ENCODE results near the gene NFIX.
A peak's percentile ranks its signal among the peaks of the same experiment; 100 is the strongest.

Gene NFIX

DNA sequence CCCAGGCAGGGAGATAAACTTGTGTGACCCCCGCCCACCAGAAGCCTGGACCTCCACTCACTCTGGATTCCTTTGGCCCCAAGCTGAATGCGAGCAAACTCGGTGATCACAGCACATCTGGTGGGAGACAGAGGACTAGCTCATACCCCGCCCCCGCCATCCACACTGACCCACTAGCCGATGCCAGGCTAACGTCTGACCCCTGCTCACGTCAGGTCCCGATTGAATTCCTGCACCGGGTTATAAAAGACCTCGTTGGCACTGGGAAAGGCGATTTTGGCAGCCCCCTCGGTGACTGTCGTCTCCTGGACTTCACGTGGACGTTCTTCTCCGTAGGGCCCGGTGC lies 120.6 kb downstream of the NFIX start:
- no peak for DNase-seq

DNA sequence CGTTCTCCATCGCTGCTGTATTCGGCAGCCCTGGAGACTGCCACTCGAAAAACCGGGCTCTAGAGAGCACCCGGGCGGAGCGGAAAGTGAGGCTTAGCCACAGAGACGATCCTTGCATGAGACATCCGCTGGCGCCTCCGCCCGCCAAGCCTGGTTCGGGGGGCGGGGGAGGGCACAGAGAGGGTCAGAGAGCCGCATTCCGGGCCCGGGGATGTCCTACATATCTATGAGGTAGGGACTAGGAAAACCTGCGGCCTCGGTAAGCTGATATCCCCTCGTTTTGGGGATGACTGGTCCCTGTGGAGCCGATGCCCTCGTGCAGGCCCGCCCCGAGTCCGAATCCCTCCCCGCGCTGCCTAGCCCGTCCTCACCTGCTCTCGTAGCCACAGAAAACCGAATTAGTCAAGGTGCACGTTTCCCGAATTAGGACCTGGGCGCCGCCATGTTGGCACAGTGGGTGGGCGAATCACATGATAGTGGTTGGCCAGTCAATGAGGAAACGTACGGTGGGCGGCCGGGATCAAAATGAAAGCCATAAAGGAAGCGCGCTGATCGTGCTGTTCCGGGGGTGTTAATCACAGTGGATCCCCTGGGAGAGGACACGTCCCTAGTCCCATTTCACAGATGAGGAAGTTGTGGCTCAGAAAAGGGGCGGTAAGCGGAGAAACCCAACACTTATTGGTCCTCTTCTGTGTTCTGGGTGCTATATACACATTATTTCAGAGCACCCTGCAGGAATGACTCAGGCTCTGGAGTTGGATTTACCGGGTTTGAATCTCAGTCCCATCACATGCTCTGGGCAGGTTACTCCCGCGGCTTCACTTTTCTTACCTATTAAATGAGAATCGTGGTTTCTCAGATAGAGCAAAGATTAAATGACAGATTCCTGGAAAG lies 121.3 kb downstream of the NFIX start, which contains the start of gene TRMT1:
Gene TRMT1, minus strand, starts transcription at position 459 of the 894 bp plus-strand sequence. Its CDS starts 341 bp downstream, at position 118.
- peak; percentile 92 for DNase-seq

DNA sequence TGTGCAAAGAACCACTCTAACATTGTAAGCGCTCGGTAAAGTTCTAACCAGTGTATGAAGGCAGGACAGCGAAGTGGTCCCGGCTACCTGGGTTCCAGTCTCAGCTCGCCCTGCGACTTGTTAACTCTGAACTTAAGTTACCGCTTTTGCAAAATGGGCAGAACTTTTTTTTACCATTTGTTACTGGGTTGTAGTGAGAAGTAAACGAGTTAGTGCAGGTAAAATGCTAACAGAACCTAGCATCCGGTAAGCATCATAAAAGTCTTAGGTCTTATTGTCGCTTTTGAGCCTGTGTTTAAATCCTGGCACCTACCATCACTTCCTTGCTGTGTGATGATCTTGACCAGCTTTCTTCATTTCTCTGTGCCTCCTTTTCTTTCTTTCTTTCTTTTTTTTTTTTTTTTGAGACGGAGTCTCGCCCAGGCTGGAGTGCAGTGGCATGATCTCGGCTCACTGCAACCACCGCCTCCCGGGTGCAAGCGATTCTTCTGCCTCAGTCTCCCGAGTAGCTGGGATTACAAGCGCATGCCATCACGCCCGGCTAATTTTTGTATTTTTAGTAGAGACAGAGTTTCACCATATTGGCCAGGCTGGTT lies 122.0 kb downstream of the NFIX start:
- DNase-seq = no peak

DNA sequence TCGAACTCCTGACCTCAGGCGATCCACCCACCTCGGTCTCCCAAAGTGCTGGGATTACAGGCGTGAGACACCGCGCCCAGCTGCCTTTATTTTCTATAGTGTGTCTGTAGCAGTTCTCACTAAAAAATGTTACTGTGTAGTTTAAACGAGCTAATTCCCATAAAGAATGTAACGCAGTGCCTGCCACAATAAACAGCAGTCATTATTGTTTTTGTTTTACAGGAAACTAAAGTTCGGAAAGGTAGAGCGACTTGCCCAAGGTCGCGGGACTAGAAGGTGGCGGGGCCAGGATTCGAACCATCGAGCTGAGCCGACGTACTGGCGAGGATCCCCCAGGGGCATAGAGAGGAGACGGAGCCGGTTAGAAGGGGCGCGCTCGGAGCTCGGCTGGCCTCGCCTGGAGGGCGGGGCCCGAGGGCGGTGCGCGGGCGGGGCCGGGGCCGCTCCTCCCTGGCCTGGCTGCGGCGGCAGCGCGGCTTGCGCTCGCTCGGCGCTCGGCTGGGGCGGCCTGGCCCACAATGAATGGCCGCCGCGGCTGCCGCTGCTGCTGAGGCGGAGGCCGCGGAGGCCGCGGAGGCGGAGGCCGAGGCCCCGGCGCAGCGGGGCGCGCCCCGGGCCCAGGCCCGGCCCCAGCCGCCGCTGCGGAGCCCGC lies 122.6 kb downstream of the NFIX start, which contains the start of gene NACC1:
Gene NACC1, plus strand, starts transcription at position 493 of the 652 bp plus-strand sequence. CDS start 16,944 bp downstream, outside the sequence.
- peak; percentile 94 for DNase-seq

DNA sequence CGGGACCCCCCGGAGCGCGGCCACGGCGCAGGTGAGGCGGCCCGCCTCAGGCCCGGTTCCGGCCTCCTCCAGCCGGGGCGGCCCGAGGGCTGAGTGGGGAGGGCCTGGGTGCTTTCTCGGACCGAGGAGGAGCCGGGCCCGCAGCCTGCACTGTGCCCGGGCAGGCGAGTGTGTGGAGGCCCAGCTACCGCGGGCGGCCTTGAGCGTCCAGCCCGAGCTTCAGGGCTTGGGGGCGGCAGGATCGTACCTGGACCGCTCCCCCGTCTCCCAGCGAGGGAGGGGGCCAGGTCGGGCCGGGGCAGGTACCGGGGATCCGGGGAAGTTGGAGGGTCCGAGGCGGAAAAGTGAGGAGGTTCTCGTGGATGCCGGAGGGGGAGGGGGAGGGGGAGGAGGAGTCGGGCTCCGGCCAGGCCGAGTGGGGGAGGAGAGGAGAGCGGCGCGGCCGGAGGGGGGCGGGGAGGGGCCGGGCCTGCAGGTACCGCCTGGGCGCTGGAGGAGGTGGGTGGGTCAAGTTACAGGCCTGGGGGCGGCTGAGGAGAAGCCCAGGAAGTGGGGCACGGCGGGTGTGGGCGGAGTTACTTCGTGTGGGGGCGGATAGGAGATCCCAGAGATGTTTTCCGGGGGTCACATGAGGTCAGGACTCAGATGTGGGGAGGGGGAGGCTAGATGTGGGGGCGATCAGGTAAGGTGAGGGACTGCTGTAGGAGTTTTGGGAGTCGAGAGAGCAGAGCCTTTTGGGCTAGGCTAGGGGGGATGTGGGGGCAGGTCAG lies 123.3 kb downstream of the NFIX start:
- DNase-seq = no peak

DNA sequence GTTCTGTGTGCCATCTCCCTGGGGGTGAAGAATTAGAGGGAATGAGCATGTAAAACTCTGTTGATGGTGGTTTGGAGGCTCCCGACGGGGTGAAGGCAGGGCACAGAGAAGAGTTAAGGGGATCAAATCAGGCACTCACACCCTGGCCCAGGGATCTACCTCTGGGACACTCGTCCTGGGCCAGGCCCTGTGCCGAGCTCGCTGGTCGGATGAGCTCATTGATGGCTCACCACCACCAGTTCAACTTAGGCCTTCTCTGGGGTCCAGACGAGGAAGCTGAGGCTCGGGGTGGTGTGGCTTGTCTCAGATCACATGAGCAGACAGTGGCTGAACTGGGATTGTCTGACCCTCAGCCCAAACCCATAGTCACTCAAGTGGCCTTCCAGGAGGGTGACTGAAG lies 124.4 kb downstream of the NFIX start:
- DNase-seq = no peak

DNA sequence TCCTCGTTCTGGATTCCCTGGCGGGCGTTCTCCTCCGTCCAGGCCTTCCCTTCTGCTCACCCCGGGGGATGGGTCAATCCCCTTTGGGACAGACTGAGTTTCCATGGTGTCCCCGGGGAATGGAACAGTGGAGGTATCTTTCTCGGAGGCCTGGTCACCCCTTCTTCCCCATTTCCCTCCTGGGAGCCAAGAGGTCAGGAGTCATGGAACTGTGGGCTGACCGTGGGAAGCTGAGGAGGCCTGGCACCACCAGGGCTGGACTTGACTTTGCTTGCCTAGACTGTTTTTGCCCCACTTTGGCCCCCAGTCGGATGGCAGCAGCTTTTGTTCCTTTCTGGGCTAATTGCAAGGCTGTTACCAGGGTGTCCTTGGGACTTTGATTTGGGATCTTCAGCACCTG lies 124.8 kb downstream of the NFIX start:
- DNase-seq = no peak

DNA sequence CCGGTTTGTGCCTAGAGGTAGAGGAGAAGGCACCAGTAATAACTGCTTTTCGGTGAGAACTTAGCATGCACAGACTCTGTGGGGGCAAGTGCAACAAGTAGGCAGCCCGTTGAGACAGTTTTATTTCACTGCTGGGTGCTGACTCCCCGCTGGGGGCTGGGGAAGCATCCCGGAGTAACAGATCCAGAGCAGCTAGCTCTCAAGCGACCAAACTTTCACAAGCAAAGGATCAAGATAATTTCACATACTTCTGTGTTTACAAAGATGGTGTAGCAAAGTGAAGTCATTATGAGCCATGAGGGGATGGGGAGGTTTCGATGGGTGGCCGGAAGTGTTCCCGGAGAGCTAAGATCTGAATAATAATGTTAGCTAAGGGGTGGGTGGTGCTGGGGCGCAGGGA lies 125.5 kb downstream of the NFIX start:
- DNase-seq = peak; percentile 73

DNA sequence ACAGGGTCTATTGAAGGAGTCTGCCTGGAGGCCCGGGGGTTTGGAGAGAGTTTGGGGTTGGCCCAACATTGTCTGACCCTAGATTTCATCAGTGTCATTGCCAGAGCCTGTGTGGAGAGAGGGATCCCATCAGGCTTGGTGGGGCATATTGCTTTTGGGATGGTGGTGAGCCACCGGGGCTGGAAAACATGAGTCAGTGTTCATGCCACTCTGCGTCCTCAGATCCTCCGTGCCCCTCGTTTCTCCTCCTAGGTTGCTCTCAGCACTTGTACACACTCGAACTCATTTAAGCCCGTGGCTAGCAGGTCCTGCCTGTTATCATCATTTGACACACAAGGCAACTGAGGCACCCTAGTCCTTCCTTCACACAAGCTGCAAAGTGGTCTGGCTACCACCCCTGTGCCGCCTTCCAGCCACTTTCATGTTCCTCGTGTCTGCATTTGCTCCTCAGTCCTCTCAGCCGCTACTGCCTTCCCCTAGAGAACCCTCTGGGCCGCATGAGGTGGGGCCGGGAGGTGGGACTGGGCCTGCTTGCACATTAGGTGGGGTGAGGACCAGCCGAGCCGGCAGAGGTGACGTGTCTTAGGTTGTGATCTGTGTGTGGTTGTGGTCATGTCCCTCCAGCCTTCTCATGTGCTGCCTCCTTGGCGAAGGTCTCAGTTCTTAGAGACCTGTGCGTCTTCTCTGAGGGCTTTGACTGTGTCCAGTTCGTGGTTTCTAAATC lies 126.4 kb downstream of the NFIX start:
- no peak for DNase-seq

DNA sequence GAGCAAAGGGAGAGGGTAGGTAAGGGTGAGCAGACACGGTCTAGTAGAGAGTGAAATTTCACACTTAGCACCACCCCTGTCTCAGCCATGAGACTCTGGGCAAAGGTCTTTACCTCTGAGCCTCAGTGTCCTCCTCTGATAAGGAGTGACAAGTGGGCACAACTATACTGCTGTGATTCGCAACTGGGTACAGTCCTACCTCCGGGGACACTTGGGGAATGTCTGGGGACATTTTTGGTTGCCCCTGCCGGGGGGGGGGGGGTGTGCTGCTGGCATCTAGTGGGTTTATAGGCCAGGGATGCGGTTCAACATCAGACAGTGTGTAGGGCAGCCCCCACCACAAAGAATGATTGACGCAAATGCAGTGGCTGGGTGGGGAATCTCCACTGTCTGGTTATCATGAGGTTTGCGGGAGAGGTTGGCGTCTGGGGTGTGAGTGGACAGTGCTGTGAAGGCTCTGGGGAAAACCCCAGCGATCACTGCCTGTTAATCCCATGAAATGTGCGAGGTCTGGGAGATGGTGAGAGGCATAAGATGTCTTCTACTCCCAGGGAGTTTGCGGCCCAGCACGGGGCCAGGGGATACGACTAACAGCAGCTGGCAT lies 127.1 kb downstream of the NFIX start:
- DNase-seq = no peak

DNA sequence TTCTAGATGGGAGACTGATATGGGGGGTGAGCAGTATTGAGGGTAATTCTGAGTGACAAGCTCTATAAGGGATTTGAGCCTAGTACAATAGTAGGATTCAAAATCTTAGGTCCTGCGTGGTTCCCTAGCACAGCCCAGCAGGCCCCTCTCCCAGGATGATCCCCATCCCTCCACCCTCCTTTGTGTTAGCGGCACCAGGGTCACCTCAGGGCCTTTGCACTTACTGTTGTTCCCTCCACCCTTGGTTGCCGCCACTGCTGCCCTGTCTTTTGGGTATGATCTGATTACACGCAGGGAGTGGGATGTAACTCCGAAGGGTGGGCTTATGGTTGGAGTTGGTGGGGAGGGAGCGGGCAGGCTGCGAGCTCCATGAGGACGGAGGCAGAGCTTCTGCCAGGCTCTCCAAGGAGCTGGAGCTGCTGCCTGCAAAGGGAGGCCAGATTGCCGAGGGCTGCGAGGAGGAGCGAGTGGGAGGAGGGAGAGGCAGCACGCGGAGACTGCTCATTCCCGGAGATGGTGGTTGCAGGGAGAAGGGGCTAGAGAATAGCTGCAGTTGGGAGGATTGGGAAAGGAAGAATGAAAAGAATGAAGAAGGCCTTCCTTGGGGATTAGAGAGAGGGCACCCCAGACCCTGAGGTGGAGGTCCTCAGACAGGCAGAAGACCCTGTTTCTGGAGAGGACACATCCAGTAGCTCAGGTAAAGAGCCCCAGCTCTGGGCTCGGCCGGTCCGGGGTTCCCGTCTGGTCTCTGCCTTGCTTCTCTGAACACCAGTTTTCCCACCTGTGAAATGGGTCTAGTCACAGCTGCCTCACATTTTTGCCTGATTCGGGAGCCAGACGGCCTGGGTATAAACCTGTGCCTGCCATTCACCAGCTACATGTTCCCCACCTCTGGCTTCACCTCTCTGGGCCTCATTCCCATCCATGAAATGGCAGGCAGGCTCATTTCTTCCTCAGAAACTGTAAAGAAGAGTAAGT lies 128.0 kb downstream of the NFIX start:
- no peak for DNase-seq

DNA sequence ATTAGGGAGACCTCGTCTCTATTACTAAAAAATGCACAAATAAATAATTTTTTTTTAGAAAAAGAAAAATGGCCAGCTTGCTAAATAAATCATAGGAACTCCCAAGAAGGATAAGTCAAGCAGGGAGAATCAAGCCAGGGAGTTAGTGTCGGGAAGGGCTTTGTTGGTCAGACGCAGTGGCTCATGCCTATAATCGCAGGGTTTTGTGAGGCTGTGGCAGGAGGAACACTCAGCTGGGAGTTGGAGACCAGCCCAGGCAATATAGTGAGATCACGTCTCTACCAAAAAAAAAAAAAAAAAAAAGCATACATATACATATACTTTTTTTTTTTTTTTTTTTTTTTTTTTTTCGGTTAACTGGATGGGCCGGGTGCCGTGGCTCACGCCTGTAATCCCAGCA lies 131.8 kb downstream of the NFIX start:
- no peak for DNase-seq

DNA sequence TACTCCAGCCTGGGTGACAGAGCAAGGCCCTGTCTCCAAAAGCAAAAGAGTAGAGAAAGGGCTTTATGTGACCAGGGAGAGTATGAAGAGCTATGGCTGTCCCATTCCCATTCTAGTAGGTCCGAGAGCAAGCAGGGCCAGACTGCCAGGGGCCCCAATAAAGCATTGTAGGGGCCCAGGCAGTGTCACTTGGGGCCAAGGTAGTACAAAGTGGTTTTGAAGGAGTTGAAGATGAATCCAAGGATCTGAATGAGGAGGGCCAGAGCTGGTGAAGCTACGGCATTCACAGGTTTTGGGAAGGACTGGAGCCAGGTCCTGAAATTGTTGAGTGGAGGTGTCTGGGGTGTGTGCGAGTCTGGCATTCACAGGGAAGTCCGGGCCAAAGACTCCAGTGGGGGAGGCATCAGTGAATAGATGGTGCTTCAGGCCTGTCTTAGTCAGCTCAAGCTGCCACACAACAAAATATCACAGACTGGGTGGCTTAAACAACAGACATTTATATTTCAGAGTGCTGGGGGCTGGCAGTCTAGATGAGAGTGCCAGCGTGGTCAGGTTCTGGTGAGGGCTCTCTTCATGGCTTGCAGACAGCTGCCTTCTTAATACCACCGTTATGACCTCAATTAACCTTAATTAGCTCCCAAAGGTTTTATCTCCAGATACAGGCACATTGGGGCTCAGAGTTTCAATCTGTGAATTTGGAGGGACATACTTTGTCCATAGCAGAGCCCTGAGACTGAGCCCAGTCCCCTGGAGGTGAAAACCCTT lies 132.7 kb downstream of the NFIX start:
- DNase-seq = no peak

DNA sequence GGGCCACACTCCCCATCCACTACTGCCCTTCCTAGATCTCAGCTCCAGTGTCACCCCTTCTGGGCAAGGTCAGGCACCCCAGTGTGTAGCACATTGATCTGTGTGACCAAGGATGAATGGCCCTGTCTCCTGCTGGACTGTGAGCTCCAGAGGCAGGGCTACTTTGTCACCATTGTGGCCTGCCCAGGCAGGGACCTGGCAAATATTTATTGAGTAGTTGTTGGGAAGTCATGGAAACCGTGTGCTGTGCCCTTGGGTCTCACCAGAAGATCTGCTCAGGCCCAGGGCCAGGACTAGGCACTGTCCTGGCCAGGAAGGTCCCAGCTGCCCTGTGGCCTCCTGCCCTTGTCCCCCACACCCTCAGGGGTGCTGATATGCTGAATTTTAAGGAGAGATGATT lies 133.3 kb downstream of the NFIX start:
- no peak for DNase-seq

DNA sequence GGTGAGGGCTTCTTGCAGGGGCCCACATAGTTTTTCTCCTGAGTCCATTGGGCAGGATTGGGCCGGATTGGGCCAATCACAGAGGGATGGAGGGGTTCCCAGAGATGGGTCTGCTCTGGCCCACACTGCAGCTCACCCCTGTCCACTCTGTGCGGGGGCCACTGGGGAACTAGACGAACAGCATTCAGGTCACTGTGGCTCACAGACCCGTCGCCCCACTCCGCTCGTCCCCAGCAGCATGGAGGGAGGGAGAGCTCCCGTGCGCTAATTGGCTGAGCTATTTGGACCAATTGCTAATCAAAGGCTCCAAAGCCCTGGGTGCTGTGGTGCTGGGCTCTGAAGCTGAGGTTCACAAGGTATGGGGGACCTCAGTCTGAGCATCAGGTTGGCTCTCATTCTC lies 134.1 kb downstream of the NFIX start:
- no peak for DNase-seq

DNA sequence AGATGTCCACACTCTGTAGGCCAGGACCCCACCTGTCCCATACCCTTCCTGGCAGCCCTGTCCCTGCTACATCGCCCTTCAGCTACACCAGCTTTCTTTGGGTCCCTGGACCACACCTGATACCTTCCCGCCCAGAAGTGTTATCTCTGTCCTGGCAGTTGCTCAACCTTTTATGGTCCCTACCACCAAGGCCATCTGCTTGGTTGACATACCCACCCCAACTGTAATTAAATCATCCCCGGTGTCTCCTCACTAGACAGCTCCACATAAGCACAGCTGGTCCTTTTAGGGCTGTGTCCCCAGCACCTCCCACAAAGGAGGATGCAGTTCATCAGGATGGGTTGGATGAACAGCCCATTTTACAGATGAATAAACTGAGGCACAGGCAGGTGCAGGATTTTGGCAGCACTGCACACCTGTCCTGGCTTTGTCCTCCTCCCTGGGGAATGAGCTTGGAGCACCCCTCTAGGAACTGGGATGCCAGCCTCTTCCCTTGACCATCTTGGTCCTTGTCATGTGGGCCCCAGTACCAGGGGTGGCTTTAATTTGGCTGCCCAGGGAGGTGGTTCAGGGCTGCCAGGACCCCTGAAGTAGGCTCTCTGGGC lies 135.7 kb downstream of the NFIX start:
- no peak for DNase-seq

DNA sequence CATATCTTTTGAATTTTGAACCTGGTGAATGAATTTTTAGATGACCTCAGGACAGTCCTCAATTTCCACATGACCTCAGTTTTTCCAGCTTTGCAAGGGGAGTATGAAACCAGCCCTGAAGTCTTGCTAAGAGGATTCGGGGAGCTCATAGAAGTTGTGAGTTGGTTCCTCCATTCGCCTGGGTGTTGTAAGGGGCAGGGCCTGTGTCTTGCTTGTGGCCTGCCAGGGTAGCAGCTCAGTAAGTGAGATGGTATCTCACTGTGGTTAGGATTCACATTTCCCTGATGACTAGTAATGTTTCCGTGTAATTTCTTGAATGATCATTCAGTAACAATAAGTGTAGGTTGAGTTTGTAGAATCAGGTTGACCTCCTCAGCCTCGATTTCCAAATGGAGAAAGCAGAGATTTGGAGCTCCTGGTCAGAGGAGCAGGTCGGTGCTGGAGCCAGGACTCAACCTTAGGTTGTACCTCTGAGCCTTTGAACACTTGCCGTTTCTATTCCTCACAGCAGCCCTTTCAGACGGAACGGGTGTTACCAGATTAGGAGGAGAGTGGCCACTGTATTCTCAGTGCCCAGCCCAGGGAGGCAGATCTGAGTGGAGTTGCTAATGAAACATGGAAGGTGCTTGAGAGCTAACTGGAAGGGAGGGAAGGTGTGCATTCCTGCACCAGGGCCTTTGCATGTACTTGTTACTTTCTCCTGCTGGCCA lies 137.4 kb downstream of the NFIX start:
- DNase-seq = peak; percentile 69

DNA sequence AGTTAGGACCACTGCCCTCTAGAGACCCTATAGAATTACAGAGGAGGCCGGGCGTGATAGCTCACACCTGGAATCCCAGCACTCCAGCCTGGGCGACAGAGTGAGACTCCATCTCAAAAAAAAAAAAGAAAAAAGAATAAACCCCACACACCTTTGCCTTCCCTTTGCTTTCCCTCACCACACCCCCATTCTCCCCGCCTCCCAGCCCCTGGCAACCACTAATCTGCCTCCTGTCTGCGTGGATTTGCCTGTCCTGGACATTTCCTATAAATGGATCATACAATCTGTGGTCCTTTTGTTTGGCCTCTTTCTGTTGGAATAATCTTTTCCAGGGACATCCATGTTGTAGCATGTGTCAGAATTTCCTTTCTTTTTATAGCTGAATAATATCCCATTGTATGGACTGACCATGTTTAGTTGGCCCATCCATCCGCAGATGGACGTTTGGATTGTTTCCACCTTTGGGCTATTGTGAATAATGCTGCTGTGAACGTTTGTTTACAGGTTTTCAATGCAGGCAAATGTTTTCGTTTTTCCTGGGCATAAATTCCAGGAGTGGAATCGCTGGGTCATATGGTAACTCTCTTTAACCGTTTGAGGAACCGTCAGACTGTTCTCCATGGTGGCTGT lies 138.1 kb downstream of the NFIX start:
- DNase-seq = no peak

All from HCEC 1CT (cell line).